Astrocyte (in vitro differentiated cells and primary cell): ENCODE results near the gene ENG.

Source experiments
- CTCF ChIP-seq: IDR thresholded peaks from 2 replicates; pipeline ENCODE4 v1.5.1; 2011; ENCODE audit warnings: low read depth, mild to moderate bottlenecking, inconsistent platforms, low read length, moderate library complexity; ENCODE audit not compliant: insufficient read depth
- EZH2 ChIP-seq: IDR thresholded peaks from 2 replicates; pipeline ENCODE4 v1.6.1; 2012; ENCODE audit warnings: mild to moderate bottlenecking, low read length, inconsistent platforms; ENCODE audit not compliant: insufficient read depth

GRCh38 chr9:127856729-127857116 is 2.3 kb upstream of the ENG start:
- TF ChIP-seq EZH2, result no peak
- no peak for TF ChIP-seq CTCF
